Fibroblast of skin of back (primary cell): ENCODE data around the gene SIX3. TPM values are rescaled to one million over a fixed set of nuclear protein-coding genes. Genes with fewer than 3 reads are reported as not detected.

Experiments
- DNase-seq: peaks from one replicate; pipeline ENCODE4 v3.0.0-alpha.2; 2013
- polyA plus RNA-seq, 2 experiments: library from polyadenylated mRNA; unstranded; fragments of 120-200 nt; gene quantifications; one replicate each; pipeline ENCODE4 v1.2.1, GENCODE V29; 2013; ENCODE audit not compliant: insufficient read length in 2 of 2

SIX3 gene
- not detected for polyA plus RNA-seq (2013, experiment 1 of 2; ENCODE audit: insufficient read length)
- polyA plus RNA-seq (2013, experiment 2 of 2; ENCODE audit: insufficient read length), result not detected

DNA sequence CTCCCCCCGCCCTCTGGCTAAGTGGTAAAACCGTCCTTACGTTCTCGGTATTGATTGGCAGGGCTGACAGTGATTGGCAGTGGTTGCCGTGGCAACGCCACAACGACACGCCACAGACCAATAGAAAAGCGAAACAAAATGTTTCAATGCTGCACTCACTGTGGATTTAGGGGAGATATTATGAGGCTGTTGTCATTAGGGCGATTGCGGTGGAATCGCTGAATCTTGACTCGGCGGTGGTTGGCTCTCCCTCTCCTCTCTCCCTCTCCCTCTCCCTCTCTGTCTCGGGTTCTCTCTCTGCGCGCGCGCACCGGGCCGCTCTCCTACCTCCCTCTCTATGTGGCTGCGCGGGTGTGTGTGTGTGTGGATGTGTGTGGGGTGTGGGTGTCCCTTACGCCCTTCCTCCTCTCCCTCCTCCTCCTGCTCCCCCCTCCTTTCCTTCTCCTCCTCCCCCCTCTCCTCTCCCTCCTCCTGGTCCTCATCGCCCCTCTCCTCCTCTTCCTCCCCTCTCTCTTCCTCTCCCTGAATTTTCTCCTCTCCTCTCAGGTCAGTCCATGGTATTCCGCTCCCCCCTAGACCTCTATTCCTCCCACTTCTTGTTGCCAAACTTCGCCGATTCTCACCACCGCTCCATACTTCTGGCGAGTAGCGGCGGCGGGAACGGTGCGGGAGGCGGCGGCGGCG, at the start of gene SIX3:
Gene SIX3 (plus strand): TSS at position 152 of the 684 bp plus-strand sequence. CDS start 403 bp downstream, at position 555.
- DNase-seq, result no peak

DNA sequence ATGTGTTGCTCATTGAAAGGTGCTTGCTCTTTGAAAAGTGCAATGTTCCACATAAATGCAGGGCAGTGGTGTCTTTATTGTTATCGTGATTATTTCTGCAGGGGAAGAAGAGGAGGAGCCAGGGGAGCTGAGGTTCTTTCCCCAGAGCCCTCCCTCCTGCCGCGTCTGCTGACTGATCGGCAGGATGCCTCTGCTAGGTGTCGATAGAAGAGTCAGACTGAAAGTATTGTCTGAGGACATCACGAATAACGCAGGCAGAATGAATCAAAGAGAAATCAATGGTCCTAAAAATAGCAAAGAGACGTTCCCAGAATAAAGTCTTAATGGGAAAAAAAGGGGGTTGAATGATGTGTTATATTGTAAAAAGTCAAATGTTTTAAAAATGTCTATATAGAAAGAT, 47.4 kb upstream of the SIX3 start:
- DNase-seq, result no peak

DNA sequence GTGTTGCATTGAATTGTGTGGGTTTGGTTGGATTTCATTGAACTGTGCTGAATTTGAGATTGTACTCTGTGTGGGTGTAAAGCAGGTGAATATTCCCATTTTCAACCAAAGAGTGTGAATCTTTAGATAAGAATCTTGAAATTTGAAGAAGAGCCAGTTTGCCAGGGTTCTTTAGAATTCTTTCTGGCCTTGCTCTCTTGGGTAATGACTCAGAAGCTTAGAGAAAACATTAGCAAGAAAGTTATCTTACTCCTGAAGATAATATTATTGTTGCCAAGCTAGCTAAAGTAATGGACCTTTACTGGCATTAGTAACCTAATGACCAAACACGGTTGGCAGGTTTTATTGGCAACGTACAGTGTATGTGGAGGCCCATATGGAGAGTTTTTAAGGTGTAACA, 46.4 kb upstream of the SIX3 start:
- peak; percentile 36 for DNase-seq

DNA sequence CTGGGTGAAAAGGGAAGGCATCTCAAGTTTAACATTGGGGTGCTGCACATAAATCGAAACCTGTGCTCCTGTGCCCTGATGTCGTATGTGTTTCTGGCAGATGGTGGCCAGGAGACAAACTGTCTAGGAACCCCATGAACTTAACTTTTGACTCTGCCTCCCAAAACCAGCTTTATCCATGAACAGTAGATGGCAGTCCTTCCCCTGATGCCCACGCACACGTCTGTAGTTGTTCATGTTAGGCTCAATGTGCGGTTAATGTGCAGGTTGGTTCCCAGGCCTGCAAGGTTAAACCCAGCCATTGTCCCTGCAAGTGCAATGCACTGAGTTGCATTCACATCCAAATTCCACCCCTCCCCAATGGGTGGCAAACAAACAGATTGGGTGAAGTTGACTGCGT, 44.1 kb upstream of the SIX3 start:
- DNase-seq, result no peak

DNA sequence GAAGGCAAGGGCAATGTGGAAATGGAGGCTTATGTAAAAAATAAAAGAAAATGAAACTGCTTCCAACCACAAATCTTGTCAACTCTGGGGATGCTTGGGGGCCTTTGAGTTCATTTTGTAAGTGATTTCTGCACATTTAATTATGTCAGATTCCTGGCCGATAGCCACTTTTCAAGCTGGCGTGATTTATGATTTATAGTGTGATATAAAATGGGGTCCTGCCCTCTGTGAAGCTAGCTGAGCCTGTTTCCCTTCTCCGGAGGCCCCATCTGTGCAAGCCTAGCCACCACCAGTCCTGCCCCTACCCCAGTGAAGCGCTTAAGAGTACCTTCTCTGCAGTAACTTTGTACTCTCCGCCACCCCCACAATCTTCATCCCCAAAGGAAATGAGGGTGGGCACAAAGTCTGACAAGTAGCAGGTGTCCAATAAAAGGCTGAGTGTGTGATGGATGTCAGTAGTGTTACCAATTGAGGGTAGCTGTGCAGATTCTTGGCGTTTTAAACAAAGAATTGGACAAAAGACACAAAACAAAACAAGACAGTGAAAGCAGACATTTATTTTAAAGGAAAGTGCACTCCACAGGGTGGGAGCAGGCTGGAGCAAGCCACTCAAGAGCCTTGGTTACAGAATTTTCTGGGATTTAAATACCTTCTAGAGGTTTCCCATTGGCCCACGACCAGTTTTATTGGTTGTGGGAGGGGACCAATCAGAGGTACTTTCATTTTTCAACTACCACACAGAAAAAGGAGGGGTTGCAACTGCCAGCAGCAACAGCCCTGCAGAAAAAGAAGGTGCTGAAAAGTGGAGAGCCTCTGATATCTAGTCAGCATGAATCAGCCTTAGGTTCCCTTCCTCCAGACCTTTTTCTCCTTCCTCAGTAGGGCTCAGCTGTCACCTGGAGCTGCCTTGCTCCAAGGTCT, 39.0 kb upstream of the SIX3 start:
- DNase-seq, result no peak

DNA sequence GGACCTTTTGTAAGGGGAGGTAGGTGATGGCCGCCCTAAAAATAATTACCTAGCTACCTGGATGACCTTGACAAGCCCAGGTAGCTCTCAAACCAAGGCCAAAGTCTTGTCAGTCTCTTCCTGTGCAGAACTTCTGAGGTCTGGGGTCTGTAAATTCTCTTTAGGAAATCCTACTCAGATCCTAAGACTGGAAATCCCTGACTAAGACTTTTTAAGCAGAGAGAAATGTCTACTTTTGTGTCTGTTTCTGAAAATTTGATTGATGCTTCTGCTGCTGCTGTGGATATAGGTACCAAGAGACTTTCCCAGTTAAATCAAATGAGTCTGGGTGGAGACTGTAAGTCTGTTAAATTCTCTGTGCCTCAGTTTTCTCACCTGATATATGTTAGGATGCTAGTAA, 36.9 kb upstream of the SIX3 start:
- DNase-seq, result no peak

DNA sequence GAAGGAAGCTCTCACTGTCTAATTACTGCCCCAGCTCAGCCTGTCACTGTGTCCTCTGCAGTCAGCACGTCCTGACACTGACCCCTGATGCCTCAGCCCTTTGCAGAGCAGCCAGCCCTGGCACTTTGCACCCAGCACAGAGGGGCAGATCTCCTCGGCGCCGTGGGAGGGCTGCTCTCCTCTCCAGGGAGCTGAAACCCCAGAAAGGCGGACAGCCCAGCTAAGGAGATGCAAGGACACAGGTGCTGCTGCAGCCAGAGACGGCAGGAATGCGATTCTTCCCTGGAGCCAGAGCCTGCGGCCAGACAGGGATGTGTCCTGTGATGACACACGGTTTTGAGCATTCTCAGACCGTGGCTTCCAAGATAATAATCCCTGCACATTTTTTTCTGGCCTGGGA, 34.5 kb upstream of the SIX3 start:
- DNase-seq, result no peak

DNA sequence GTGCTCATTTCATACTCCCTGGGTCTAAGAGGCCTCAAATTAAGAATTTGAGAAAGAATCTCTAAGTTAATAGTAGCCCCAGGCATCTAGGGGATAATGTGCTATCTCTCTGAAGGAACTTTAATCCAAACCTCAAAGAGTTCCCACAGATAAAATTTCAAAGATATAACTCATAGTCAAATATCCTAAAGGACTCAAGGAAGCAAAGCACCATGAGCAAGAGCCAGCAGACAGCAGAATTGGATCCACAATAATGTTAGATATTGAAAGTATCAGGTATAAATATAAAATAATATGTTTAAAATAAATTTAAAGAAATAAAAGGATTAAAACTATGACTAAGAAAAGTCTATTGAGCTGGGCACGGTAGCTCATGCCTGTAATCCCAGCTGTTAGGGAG, 31.7 kb upstream of the SIX3 start:
- no peak for DNase-seq

DNA sequence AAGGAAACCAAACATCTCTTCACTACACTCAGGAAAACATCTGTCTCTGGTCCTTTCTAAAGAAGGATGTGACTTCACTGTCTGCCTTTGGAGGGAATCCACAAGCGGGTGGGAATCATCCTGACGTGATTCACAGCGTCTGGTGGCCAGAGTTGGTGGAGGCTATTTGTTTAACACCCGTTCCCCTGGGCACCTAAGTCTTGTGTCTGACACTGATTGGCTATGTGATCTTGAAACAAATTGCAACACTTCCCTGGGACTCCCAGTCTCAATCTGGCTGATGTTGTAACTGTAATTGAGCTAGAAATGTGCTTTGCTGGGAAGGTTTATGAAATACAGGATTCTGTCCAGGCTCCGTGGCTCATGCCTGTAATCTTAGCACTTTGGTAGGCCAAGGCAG, 28.8 kb upstream of the SIX3 start:
- peak; percentile 15 for DNase-seq

DNA sequence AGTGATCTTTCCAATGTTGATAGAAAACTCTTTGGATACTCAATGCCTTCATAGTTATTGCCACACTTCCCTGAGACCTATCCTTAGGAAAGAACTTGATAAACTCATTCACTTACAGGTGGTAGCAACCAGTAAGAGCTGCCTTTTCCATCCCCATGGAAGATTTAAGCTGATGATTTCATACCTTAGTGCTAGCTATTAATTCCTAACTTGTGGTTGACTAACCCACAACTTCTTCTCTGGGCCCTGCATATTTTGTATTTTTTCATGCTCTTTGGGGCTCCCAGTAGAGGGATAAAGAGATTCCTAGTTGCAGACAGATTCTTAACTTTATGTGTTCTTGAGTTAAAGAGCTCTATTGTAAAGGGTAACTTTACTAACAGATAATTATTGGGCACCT, 25.2 kb upstream of the SIX3 start:
- no peak for DNase-seq

DNA sequence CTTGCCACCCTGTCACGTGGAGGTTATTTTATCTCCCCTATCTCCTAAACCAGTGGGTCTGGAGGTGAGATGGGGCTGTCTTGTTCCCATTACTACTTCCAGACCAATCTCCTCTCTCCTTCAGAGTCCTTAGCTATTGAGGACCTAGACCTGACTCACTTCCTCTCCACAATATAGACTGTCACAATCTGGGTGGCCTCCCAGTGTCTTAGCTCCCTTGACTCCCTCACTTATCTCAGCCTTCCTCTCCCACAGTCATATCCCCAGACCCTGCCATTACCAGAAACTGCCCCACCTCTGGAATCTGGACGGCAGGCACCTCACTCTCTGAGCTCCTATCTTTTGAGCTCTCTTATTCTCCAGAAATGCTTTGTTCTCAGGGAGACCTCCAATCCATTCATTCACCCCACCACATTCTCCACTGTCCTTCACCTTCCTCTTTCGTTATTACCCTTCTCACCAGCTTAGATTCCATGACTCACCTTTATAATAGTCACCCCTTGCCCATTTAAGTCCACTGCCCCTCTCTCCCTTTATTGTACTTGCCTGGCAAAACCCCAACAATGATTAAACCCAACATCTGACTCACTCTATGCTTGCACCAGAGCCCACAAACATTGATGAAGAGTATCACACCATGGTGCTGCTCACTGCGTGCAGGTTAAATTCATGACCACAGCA, 23.3 kb upstream of the SIX3 start:
- DNase-seq, result no peak

DNA sequence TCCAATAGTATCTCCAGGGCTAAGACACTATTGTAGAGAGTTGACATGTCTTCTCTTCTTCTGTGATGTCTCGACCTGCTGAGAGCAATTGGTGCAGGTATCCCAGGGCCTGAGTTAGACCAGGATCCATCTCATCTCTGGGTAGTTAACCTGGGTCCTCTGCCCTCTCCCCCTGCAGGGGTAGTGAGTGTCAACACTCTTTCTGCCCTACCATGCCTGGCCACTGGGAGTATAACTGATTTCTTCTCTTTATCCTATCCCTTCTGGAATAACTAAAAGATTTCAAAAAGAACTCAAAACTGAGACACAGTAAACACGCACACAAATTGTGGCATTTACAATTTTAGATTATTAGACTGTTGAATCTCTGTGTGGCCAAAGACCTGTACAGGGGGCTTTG, 20.8 kb upstream of the SIX3 start:
- no peak for DNase-seq

DNA sequence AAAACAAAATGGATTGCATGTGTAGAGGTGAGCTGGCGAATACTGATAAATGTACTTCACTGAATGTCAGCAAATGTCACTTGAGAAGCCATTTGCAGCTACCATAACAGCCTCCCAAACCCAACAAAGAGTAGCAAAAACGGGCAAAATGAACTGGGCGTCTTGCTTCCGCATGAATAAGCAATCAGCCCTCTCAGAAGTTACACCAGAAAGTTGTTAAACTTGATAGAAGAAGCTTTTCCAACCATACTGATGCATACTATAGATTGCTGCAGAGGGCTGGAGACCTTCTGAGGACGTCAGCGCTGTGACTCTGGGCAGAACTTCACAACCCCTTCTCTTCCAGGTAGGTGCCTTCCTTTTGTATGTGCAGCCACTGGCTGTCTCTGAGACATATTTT, 18.7 kb upstream of the SIX3 start:
- no peak for DNase-seq

DNA sequence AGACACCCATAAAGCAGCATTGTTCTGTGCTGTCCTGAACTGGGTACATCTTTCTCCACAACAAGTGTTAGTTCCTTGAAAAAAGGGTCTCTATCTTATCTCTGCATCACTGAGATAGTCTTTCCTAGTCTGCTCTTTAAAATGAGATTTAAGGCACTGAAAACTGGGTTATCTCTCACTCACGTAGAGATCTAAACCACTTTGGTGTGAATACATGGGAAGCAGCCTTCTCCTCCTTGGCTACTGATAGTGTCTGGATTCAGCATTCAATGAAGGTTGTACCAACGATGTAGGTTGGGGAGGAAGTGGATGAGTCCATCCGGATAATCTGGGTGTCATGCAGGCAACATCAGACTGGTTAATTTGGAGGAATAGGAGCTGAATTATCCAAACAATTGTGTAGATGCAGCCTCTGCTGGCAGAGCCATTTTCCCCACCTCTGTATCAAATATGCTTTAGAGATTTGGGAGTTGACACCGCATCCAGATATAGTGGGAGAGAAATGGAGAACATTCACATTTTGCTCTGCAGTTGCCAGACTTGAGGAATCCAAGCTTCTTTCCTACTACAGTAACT, 15.9 kb upstream of the SIX3 start:
- no peak for DNase-seq

DNA sequence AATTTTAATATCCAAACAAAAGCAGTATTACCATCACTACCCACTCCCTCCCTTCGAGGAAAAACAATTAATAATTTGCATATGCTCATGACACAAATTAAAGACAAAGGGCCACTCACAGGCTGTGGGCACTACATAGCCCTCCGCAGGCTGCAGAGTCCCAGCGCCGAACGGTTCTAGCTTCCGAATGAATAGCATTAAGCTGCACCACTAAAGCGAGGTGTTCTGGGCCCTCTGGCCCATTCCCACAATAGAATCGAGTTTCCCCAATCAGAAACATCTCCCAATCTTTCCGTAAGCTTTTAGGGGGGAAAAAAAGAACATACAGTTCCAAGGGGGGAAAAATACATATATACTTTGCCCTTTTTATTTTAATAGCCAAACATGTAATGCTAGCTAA, 14.5 kb upstream of the SIX3 start:
- DNase-seq, result no peak

DNA sequence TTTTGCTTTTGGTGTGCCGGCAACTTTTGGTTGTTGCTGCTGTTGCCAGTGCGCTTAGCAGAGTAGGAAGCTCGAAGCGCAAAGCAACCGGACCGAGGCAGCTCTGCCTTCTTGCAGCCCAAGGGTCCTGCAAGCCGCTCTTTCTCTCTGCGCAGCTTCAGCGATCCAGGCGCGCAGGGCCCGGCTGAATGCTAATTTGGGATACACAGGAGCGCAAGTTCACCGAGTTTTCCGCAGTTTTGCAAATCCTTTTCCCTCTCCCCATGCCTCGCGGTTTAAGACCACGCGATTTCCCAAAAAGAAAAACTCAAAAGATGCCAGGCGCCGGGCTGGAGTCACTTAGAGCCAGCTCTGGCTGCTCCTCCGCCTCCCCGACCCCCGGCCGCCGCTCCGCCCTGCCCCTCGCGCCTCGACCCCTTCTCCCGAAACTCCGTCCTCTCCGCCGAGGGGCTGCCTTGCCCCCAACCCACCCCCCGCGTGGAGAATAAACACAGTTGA, 13.5 kb upstream of the SIX3 start:
- DNase-seq, result no peak

DNA sequence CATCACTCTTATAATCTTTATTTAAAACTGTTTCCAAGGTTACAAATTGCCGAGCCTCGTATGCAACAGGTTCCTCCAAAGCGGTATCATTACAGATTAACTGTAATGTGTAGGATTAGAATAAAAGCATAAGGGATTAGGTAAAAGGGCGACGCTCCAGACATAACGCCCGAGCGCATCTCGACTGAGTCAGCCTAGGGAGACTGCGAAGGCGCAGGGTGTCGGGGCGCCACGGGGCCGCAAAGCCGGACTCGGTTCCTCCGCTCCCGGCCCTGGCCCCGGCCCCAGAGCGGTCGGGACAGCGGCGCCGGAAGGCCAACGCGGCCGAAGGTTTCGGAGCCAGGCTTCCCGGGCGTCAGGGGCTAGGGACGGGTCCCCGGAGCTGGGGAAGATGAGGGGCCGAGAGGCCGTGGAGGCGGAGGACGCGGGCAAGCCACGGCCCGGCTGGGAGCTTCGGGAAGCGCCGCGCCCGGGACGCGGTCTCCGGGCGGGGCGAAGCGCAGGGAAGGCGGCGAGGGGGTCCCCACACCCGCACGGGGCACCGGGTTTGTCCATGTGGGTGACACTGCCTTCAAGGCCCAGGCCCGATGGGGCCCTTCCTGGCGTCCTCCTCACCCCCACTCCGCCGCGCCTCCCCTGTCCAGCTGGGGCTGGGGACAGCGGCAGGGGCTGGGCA, 12.9 kb upstream of the SIX3 start:
- DNase-seq, result no peak

DNA sequence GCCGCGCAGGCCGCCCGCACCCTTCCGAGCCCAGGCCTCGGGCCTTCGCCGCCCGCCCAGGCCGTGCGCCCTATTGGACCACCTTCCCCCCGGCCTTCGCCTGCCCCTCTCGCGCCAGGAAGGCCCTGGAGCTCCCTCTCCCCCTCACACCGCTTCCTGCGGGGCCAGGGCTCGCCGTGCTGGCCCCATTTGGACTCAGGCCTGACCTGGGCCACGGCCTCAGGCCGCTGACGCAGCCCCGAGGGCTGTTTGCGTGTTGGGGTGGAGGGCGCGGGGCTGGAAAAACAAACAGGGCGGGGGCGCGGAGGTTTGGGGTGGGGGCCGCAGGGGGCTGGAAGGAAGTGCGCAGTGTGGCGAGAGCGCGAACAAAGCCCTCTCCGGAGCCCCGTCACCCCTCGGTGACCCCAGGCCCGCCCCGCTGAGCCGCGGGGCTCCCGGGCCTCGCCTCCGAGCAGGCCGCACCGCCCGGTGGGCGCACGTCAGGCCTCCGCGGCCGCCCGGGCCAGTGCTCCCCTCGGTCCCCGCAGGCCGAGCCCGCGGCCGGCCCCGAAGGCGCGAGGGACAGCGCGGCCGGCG, 12.3 kb upstream of the SIX3 start:
- no peak for DNase-seq

DNA sequence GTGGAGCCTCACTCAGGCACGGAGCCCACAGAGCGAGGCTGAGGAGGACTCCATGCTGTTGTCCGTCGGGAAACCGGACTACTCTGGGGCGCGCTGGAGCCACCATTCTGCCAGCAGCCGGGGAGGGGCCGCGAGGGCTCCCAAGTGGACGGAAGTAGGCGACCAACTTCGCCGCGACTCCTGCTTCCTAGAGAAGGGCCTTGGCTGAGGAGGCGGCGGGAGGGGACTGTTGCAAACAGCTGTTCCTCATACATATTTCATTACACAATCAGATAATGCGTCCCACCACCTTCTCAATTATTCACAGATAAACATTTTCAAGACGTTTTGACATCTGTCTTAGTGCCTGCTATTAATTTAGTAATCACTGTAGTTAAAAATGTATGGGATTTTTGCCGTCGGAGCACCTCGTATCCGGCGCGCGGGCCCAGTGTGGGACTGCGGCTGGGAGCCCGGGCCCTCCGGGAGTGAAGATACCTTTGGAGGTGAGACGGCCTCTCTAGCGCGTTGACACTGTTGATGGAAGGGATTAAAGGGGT, 11.7 kb upstream of the SIX3 start:
- no peak for DNase-seq

DNA sequence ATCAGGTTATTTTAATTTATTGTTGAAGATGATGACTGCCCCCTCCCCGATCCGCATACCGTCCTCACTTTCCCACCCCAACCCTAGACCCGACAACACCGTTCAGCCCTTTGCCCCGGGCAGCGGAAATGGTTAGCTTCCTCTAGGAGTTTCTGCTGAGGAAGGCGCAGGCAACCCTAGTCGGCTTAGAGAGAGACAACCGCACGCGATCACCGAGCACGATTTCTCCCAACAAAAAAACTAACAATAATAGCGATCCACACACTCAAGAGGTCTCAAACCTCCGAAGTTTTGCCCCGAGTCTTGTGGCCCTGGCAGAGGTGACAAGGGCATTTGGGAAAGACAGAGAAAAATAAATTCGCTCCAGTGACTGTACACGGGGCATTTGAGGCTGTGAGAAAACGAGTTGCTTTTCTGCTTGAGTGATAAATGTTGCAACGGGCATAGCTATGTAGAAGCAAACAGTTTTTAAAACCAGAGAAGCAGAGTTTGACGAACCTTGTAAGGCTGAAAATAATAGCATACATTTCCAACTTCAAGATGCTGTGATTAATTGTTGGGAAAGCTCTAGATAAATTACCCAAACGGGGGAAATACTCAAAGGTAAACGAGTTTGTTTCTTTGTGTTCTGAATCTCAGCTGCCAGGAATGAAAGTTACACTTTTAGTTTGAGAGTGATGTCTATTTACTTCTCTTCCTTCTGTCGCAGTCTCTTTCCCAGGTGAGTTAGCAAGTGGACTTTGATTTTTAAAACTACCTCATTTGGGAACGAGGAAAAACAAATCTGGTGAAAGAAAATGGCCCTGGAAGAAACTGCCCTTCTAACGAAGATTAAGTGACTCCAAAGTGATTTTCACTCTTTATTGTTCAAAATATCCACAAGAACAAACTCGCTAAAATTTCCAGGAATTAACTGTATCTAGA, 11.0 kb upstream of the SIX3 start:
- DNase-seq, result no peak
